Right atrium auricular region (tissue), 2 donors: Measurements from ENCODE around the gene ZKSCAN5. TPM values are rescaled to one million over a fixed set of nuclear protein-coding genes. Genes with fewer than 3 reads are reported as not detected.

ENCODE experiments used
- DNase-seq: peaks from one replicate; pipeline ENCODE4 v3.0.0-alpha.2; 2019; ENCODE audit warnings: low spot score
- H3K27ac ChIP-seq, 2 donors: fragments of 200-600 bp; sonication (generic); 1 replicate in 1 of 2; 2 replicates in 1 of 2; pipeline ENCODE4 v1.5.1; 2016 to 2019
- H3K27me3 ChIP-seq, 2 donors: fragments of 200-600 bp; sonication (generic); one replicate each; pipeline versions ENCODE4 v1.5.1 to v1.6.0; 2017 to 2019
- H3K36me3 ChIP-seq: fragments of 200-600 bp; sonication (generic); one replicate; pipeline ENCODE4 v1.5.1; 2016
- H3K4me1 ChIP-seq, 2 donors: fragments of 200-600 bp; sonication (generic); one replicate each; pipeline versions ENCODE4 v1.5.1 to v1.6.0; 2017 to 2019
- H3K4me3 ChIP-seq, 2 donors: fragments of 200-600 bp; sonication (generic); 1 replicate in 1 of 2; 2 replicates in 1 of 2; pipeline ENCODE4 v1.5.1; 2017 to 2019; ENCODE audit warnings: mild to moderate bottlenecking in 1 of 2, moderate library complexity in 1 of 2
- H3K9me3 ChIP-seq, 2 donors: fragments of 200-600 bp; sonication (generic); one replicate each; pipeline ENCODE4 v1.5.1; 2019
- CTCF ChIP-seq, 2 donors: fragments of 200-600 bp; sonication (generic); IDR thresholded peaks; one replicate each; pipeline ENCODE4 v1.5.1; 2019; ENCODE audit warnings: antibody characterized with exemption in 2 of 2
- total RNA-seq, 2 donors: library from RNA; depleted of rRNA; stranded (reverse); fragments of >200 nt; gene quantifications; one replicate each; pipeline ENCODE4 v1.1.0, GENCODE V29; 2016

Gene ZKSCAN5
- total RNA-seq, 2 donors from 2014 or later = 5.4 to 6.3 TPM

GRCh38 chr7:99557940-99558305 lies 53.5 kb downstream of the ZKSCAN5 start:
- Histone ChIP-seq H3K4me3 (peak overlapping the region; percentile 94 to 95), H3K9me3 (no peaks in the 10 kb centered on the region), H3K27me3 (no peaks in the 10 kb centered on the region), H3K36me3 (peaks cover 27% of the 10 kb centered on the region), H3K4me1 (peaks cover 0 to 46% of the 10 kb centered on the region in 2 donors), H3K27ac (peak overlapping the region; percentile 98 to 99)
- no peak for TF ChIP-seq CTCF (IDR thresholded peaks at IDR 0.05)
- DNase-seq = no peak

- Histone ChIP-seq H3K4me1 (peaks cover 0 to 47% of the 10 kb centered on the region in 2 donors), H3K27me3 (no peaks in the 10 kb centered on the region), H3K27ac (peak within 1 kb of the TSS; percentile 98 to 99), H3K4me3 (peak within 1 kb of the TSS; percentile 94 to 95), H3K36me3 (peaks cover 33% of the 10 kb centered on the region), H3K9me3 (no peaks in the 10 kb centered on the region)
- DNase-seq = peak; percentile 94
- TF ChIP-seq CTCF (IDR thresholded peaks at IDR 0.05) = peak in 1 of 2 donors; percentile 5
These were observed 54.1 kb downstream of the ZKSCAN5 start, which contains the start of gene ZNF655 for GRCh38 chr7:99558306-99559174. Gene ZNF655, plus strand, starts transcription at chr7:99558642. Its CDS starts 1,918 bp downstream, at chr7:99560560.

- Histone ChIP-seq H3K27me3 (no peaks in the 10 kb centered on the region), H3K4me1 (peaks cover 0 to 47% of the 10 kb centered on the region in 2 donors), H3K27ac (peak overlapping the region; percentile 98 to 99), H3K4me3 (peak overlapping the region; percentile 94 to 95), H3K36me3 (peaks cover 41% of the 10 kb centered on the region), H3K9me3 (no peaks in the 10 kb centered on the region)
- DNase-seq = no peak
- TF ChIP-seq CTCF (IDR thresholded peaks at IDR 0.05) = no peak
These were observed 54.9 kb downstream of the ZKSCAN5 start for GRCh38 chr7:99559175-99559915.

GRCh38 chr7:99560834-99561736 lies 56.6 kb downstream of the ZKSCAN5 start:
- H3K4me1 ChIP-seq = peaks cover 0 to 47% of the 10 kb centered on the region in 2 donors
- no peak for TF ChIP-seq CTCF (IDR thresholded peaks at IDR 0.05)
- no peak for DNase-seq
- no peaks in the 10 kb centered on the region for H3K27me3 ChIP-seq
- H3K36me3 ChIP-seq = peaks cover 54% of the 10 kb centered on the region
- no peaks in the 10 kb centered on the region for H3K9me3 ChIP-seq
- H3K4me3 ChIP-seq = no peak overlapping the region
- H3K27ac ChIP-seq = no peak overlapping the region

GRCh38 chr7:99561737-99562051 lies 57.2 kb downstream of the ZKSCAN5 start:
- peaks cover 0 to 46% of the 10 kb centered on the region in 2 donors for H3K4me1 ChIP-seq

More at GRCh38 chr7:99561737-99562051, 57.2 kb downstream of the ZKSCAN5 start:
- no peaks in the 10 kb centered on the region for H3K9me3 ChIP-seq
- no peak for DNase-seq
- peaks cover 54% of the 10 kb centered on the region for H3K36me3 ChIP-seq
- H3K4me3 ChIP-seq = no peak overlapping the region
- no peak for TF ChIP-seq CTCF (IDR thresholded peaks at IDR 0.05)
- H3K27me3 ChIP-seq = no peaks in the 10 kb centered on the region
- H3K27ac ChIP-seq = no peak overlapping the region
